Measurements from ENCODE around the gene SALL2.

DNA sequence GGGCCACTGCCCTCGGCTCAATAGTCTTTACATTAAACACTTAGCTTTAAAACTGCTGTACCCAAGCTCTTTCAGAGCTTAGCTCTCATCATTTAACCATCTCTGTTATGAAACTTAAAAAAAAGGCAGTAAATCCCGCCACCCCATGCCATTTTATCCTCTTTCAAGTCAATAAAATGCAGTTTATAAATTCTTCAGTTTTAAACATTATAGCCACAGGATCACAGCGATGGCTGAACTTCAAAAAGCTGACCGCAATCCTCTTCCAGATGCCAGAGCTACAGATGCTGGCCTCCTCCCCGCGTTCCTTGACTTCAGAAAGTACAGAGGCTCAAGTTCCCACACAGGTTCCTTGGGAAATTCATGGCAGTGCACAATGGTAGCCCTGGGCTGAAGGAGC, 49.5 kb upstream of the SALL2 start:
- TF ChIP-seq EZH2 (IDR thresholded peaks at IDR 0.05): no peak
- TF ChIP-seq POLR2AphosphoS5 (IDR thresholded peaks at IDR 0.05; ENCODE audit: borderline replicate concordance, low read depth, low read length): no peak
